ENCODE data around the gene DKK2. TPM values are rescaled to one million over a fixed set of nuclear protein-coding genes. Genes with fewer than 3 reads are reported as not detected.
"Not testable (repeated sequence)": the region's sequence is repeated elsewhere in the genome, so short reads cannot be mapped to it uniquely, and the experiment has no call there.

The DKK2 gene
- total RNA-seq, 1 donor from 2014 or later, result 0.64 TPM

DNA sequence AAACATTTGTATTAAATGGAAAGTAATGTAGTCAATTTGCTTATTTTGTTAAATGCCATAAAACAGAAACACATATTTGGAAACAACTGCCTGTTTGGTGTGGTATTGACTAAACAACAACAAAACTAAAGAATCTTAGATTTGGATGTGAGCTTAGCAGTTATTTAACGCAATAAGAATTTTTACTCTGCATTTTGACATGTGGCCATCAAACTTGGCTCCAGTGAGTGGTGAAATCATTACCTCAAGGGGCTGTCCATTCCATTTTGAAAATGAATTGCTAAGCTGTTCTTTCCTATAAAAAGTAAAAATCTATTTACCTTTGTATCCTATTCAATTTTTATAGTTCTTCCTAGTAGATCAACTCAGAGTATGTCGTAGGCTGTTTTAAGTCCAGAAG is 84.2 kb downstream of the DKK2 start:
- DNase-seq (no peak), ATAC-seq (no peak)
- intact Hi-C loops (cut with micrococcal nuclease), result no loop called here

DNA sequence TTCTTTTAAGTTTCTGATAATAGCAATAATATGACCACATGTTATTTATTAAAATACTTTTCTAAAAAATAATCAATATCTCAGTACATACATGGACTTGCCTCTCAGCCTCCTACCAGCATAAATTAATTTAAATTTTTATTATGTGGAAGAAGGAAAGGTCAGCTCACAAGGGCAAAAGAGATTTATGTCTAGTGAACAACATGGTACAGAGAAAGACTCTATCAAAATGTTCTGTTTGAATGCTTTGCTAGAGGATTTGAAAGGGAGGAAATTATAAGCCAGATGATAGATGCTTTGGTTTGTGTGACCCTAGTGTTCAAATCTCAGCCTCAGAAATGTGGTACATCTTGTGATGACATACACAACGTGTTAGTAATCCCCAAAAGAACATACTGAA is 94.3 kb downstream of the DKK2 start:
- DNase-seq, result no peak
- ATAC-seq, result no peak
- intact Hi-C loops (cut with micrococcal nuclease), result no loop called here

DNA sequence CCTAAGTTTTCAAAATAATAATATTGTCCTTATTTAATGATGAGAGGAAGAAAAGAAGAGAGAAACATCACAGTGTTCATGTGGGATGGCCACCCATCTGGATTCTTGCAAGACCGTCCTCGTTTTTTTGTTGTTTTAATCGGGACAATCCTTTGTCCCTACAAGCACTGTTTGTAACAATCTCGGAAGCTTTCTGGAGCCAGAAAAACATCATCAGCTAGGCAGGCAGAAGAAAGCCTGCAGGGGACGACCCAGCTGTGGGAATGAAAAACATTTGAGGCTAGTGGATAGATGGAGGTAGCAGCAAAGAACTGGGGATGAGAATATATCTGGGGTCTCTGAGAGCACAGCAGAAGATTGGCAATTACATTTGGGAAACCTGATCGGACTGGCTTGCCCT is 105.6 kb downstream of the DKK2 start:
- intact Hi-C loops (cut with micrococcal nuclease), result no loop called here
- DNase-seq (no peak), ATAC-seq (no peak)

DNA sequence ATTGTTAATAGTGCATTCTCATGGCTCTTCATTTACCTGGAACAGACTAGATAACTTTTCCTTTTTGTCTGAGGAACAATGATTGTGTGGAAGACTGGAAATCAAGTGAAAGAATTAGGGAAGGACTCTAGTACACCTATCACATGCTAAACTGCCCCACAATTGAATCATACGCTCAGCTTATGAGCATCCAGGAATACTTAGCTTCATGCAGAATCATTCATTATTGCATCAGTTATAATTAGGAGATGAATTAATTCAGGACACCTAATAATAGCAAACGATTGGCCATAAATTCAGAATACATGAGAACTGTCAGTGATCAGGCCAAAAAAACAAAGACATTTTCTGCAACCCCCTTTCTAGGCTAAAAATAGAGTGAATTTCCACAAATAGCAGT is 106.9 kb downstream of the DKK2 start:
- DNase-seq (no peak), ATAC-seq (no peak)
- intact Hi-C loops (cut with micrococcal nuclease), result no loop called here

DNA sequence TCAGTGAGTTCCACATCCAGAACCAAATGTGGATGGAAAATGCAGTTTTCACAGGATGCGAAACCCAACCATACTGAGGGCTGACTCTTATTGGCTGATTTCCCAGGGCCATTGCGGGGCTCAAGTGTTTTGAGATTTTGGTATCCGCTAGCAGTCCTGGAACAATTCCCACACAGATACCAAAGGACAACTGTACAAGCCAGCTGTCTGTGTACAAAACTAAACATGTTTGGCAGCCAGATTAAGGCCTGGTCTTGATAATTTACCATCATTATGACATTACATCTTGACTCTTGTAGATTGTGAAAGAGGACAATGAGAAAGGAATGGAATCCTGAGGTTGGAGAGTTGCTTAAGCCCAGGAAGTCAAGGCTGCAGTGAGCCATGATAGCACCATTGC is 121.9 kb downstream of the DKK2 start:
- DNase-seq, result no peak
- no peak for ATAC-seq
- intact Hi-C loops (cut with micrococcal nuclease), result no loop called here

DNA sequence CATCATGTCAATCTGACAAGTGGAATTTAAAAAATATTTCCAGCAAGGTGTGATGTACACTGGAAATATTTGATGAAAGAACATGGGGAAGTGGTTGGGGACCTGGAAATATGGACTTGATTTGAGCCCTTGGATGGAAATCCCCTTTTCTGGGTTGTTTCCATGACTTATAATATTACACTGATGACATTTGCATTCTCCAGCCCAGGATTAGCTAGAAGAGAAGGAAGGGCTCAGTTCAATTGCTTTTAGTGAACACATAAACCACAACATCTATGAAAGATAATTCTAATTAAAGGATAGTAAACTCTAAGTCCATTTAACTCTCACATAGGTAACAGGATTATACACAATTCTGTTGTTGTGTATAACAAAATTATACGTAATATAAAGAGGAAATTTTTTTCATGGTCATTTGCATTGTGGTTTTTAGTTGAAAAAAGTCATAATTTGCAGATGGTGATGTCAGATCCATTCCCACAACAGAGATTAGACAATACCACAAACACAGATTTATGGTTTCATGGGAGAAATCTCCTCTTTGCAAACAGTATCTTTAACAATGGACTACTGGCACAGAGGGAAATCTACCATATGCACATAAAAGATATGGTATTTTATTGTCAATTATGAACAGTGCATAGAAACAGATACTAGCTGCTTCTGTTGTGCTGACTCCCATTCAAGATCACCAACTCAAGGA is 126.5 kb downstream of the DKK2 start:
- ATAC-seq (no peak), DNase-seq (no peak)
- intact Hi-C loops (cut with micrococcal nuclease), result no loop called here

DNA sequence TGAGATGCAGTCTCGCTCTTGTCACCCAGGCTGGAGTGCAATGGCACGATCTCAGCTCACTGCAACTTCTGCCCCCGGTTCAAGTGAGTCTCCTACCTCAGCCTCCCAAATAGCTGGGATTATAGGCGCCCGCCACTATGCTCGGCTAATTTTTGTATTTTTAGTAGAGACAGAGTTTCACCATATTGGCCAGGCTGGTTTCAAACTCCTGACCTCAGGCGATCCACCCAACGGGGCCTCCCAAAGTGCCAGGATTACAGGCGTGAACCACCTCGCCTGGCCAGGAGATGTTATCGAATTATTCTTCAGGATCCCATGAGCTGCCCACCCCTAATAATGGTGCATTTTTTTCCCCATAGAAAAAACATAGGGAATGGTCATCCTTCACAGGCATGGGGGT is 128.1 kb downstream of the DKK2 start:
- intact Hi-C loops (cut with micrococcal nuclease); DNase-seq; ATAC-seq: not testable (repeated sequence)

DNA sequence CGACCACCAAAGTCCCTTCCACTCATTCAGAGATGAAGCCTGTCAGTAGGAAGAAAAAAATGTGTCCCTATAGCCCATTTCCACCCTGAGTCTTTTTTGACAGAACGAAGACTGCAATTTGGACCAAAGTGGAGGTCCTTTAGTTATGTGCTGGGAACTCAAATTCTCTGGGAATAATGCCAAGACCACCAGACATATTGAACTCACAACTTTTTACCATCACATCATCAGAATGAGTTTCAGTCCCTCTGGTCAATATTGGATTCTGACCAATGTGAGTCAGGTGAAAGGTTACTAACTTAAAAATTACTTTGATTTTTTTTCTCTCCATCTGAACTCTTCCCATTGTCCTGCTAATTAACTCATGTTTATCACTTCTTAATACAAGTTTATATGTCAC is 128.9 kb downstream of the DKK2 start:
- intact Hi-C loops (cut with micrococcal nuclease), result no loop called here
- ATAC-seq, result no peak

DNA sequence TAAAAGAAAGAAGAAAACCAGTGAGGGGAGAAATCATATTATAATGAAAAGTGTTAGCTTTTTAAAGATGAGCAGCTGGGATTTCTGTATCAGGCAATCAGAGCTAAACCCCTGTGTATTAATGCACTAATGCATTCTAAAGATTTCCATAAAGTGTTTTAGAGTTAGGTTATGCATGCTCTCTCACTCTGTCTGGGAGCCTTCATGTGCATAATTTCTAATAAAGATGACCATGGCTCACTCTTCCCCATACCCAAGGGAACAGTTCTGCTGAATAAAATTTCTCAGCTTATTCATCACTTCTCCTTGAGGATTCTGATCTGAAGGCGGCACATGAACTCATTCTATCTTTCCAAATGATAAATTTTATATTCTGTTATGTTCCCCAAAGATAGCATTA is 129.4 kb downstream of the DKK2 start:
- no peak for ATAC-seq
- DNase-seq, result no peak
- intact Hi-C loops (cut with micrococcal nuclease), result no loop called here

More for the DNA sequence above, 128.9 kb downstream of the DKK2 start:
- no peak for DNase-seq

DNA sequence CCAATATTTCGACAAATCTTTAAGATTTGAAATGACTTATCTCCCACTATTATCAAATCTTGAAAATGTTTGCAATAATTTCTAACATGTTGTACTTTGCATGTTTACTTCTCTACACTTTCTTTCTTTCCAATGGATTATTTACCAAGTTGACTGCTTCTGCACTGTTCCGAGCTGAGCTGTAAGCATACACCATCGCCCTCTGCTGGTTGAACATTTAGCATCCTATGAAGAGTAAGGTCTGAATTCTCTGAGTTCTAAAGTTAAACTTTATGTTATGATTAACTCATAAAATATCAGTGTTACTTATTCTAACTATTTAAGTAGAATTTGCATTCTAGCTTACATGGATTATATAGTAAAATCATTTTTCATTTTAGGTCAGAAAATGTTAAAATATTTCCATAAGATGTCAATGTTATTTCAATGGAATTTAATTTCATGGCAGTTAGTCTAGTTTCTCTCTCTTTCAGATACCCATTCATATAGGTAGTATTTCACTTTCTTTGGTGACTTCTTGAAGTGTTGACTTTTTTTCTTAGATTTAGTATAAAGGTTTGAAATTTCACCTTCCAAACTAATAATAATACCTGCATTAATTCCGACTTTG is 137.4 kb downstream of the DKK2 start:
- ATAC-seq, result no peak
- intact Hi-C loops (cut with micrococcal nuclease), result no loop called here
- no peak for DNase-seq

DNA sequence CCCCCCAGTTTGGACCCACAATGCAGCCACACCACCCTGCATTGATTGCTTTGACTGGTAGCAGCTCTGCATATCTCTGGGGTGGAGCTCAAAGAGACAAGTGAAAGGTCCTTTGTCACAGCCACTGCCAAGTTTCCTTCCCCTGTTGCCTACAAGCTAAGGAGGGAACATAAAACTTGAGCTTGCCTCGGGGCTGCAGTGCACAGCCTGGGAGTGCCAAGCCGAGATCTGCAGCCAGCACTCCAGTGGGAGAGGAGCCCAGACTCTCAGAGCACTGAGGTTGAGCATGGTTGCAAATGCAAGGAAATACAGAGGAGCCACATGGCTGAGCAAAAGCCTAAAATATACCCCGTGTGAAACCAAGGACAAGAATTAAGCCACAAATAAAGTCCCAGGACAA is 142.2 kb downstream of the DKK2 start:
- intact Hi-C loops (cut with micrococcal nuclease), result no loop called here
- ATAC-seq, result no peak
- DNase-seq, result no peak

DNA sequence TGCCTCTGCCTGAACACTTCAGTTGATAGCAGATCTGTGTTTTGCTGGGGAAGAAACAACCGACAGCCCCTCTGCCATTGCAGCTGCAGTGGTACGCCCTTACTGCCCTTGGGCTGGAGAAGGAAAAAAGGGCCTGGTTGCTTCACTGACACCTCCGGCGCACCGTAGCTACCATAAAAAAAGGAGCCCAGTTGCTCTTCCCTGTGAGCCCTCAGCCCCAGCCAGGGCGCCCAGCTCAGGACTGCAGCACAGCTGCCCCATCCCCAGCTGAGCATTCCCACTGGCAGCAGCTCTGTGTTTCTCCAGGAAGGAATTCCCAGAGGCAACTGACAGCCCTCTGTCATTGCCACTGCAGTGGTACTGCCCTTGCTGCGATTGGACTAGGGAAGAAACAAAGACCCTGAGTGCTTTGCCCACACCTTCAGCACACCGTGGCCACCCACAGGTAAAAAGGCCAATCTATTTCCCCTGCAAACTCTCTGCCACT is 142.7 kb downstream of the DKK2 start:
- intact Hi-C loops (cut with micrococcal nuclease), result no loop called here
- ATAC-seq, result no peak
- no peak for DNase-seq

DNA sequence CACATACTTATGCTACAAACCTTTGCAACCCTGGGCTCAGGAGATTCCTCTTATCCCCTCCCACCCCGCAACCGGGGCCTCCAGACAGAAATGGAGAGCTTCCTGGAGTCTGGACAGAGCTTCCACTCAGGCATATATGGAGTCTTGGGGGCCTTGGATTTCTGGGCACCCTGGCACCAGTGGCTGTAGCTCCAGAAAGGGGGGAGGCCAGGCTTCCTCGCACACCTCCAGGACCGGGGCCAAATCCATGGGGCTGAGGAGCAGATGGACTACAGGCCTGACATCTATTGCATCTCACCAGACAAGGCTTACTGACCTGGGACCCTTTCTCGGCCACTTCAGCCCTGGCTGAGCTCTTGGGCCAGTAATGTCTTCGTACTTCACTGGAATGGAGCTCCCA is 143.3 kb downstream of the DKK2 start:
- DNase-seq (no peak), ATAC-seq (no peak)
- intact Hi-C loops (cut with micrococcal nuclease), result no loop called here

DNA sequence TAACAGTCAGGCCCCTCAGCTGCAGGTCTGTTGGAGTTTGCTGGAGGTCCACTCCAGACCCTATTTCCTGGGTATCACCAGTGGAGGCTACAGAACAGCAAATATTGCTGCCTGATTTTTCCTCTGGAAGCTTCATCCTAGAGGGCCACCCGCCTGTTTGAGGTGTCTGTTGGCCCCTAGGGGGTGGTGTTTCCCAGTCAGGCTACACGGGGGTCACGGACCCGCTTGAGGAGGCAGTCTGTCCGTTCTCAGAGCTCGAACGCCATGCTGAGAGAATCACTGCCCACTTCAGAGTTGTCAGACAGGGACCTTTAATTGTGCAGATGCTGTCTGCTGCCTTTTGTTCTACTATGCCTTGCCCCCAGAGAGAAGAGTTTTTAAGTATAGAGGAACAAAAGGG is 160.8 kb downstream of the DKK2 start:
- DNase-seq (no peak), ATAC-seq (no peak)
- intact Hi-C loops (cut with micrococcal nuclease), result no loop called here
